Left ventricle myocardium inferior (tissue), 1 donor: ENCODE data around the gene RAB22A. TPM values are rescaled to one million over a fixed set of nuclear protein-coding genes. Genes with fewer than 3 reads are reported as not detected.

Source experiments
- DNase-seq: peaks from one replicate; pipeline ENCODE4 v3.0.0-alpha.2; 2020
- H3K27ac ChIP-seq: fragments of 200-600 bp; replicated peaks from 2 replicates; pipeline ENCODE4 v1.8.0; 2021
- H3K27me3 ChIP-seq: fragments of 200-600 bp; 2 replicates; pipeline ENCODE4 v1.8.0; 2021; ENCODE audit warnings: low read depth
- H3K36me3 ChIP-seq: fragments of 200-600 bp; 2 replicates; pipeline ENCODE4 v1.8.0; 2021
- H3K4me1 ChIP-seq: fragments of 200-600 bp; 2 replicates; pipeline ENCODE4 v1.8.0; 2021
- H3K4me3 ChIP-seq: fragments of 200-600 bp; 2 replicates; pipeline ENCODE4 v1.8.0; 2021; ENCODE audit warnings: mild to moderate bottlenecking, moderate library complexity
- H3K9me3 ChIP-seq: fragments of 200-600 bp; replicated peaks from 2 replicates; pipeline ENCODE4 v1.8.0; 2021
- intact Hi-C: fragments of 100-400 bp; cut with micrococcal nuclease; formaldehyde crosslinking; loops from one replicate; pipeline ENCODE4 v1.11.0; 2022
- long read RNA-seq: library from polyadenylated mRNA; unstranded; transcript quantifications from one replicate; pipeline ENCODE4 v2.0.0, GENCODE V29; 2021
- total RNA-seq: library from RNA; stranded (reverse); fragmentation: NEBNext Ultra II Directional; extraction: Animal tissue kit (Norgen Biotek cat#: 25700); gene quantifications from one replicate; pipeline ENCODE4 v1.2.1, GENCODE V29; 2021
- TF ChIP-seq, protein P1 (sequence below): fragments of 200-600 bp; IDR thresholded peaks from 2 replicates; pipeline ENCODE4 v1.8.0; 2021; ENCODE audit warnings: antibody characterized with exemption, mild to moderate bottlenecking, borderline replicate concordance
- donor health status: DM: no; HTN: yes; CAD: no; lungs with severe emphysema.

The RAB22A gene
- total RNA-seq: 6.6 TPM
- long read RNA-seq, full-length matches to known transcripts: 25 of 32 reads
- long read RNA-seq, partial matches to known transcripts: 2 of 32 reads
- long read RNA-seq, other reads (novel, unspliced or antisense): 5 of 32 reads

GRCh38 chr20:58309591-58310290 lies at the start of gene RAB22A:
TSS of gene RAB22A (plus strand) at chr20:58309715. CDS start at chr20:58309977, 262 bp downstream.
- peaks cover 27% of the 10 kb centered on the region for H3K36me3 ChIP-seq
- DNase-seq: peak; percentile 86
- intact Hi-C loops: no loop called here
- TF ChIP-seq, protein P1, sequence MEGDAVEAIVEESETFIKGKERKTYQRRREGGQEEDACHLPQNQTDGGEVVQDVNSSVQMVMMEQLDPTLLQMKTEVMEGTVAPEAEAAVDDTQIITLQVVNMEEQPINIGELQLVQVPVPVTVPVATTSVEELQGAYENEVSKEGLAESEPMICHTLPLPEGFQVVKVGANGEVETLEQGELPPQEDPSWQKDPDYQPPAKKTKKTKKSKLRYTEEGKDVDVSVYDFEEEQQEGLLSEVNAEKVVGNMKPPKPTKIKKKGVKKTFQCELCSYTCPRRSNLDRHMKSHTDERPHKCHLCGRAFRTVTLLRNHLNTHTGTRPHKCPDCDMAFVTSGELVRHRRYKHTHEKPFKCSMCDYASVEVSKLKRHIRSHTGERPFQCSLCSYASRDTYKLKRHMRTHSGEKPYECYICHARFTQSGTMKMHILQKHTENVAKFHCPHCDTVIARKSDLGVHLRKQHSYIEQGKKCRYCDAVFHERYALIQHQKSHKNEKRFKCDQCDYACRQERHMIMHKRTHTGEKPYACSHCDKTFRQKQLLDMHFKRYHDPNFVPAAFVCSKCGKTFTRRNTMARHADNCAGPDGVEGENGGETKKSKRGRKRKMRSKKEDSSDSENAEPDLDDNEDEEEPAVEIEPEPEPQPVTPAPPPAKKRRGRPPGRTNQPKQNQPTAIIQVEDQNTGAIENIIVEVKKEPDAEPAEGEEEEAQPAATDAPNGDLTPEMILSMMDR: no peak
- H3K27ac ChIP-seq: peak within 1 kb of the TSS; percentile 92
- H3K4me3 ChIP-seq: peak within 1 kb of the TSS; percentile 100
- no peaks in the 10 kb centered on the region for H3K9me3 ChIP-seq
- H3K4me1 ChIP-seq: peaks cover 37% of the 10 kb centered on the region
- no peaks in the 10 kb centered on the region for H3K27me3 ChIP-seq

- H3K9me3 ChIP-seq: no peaks in the 10 kb centered on the region
- H3K27ac ChIP-seq: no peak overlapping the region
- intact Hi-C loops: no loop called here
- DNase-seq: no peak
- TF ChIP-seq, protein P1: no peak
- H3K27me3 ChIP-seq: no peaks in the 10 kb centered on the region
- H3K4me1 ChIP-seq: peaks cover 14% of the 10 kb centered on the region
- H3K4me3 ChIP-seq: no peak overlapping the region
- H3K36me3 ChIP-seq: peaks cover 41% of the 10 kb centered on the region
Measured at GRCh38 chr20:58260006-58260405, 49.5 kb upstream of the RAB22A start.

- no peak overlapping the region for H3K4me3 ChIP-seq
- no peak overlapping the region for H3K27ac ChIP-seq
- H3K4me1 ChIP-seq: peaks cover 14% of the 10 kb centered on the region
- intact Hi-C loops: no loop called here
- no peak for DNase-seq
- no peaks in the 10 kb centered on the region for H3K27me3 ChIP-seq
- peaks cover 55% of the 10 kb centered on the region for H3K36me3 ChIP-seq
- TF ChIP-seq, protein P1: no peak
- no peaks in the 10 kb centered on the region for H3K9me3 ChIP-seq
Measured at GRCh38 chr20:58261660-58262059, 47.9 kb upstream of the RAB22A start.

- Histone ChIP-seq H3K4me3 (no peak overlapping the region), H3K36me3 (peaks cover 56% of the 10 kb centered on the region), H3K9me3 (no peaks in the 10 kb centered on the region), H3K27me3 (no peaks in the 10 kb centered on the region), H3K27ac (no peak overlapping the region), H3K4me1 (peaks cover 13% of the 10 kb centered on the region)
- intact Hi-C loops: no loop called here
- DNase-seq: no peak
- TF ChIP-seq, protein P1: no peak
Measured at GRCh38 chr20:58264271-58264670, 45.2 kb upstream of the RAB22A start.

GRCh38 chr20:58267389-58268215 lies 41.9 kb upstream of the RAB22A start:
- TF ChIP-seq, protein P1: no peak
- Histone ChIP-seq H3K36me3 (peaks cover 77% of the 10 kb centered on the region), H3K27me3 (no peaks in the 10 kb centered on the region), H3K9me3 (no peaks in the 10 kb centered on the region), H3K4me1 (peaks cover 7% of the 10 kb centered on the region), H3K27ac (no peak overlapping the region), H3K4me3 (no peak overlapping the region)
- intact Hi-C loops: no loop called here
- DNase-seq: no peak
